ENCODE data around the gene C2orf81.

The C2orf81 gene

GRCh38 chr2:74374509-74375205 lies 46.8 kb downstream of the C2orf81 start:
- Histone ChIP-seq H4K20me1 (ENCODE audit: insufficient read depth, low read length) (no peaks in the 10 kb centered on the region), H3F3A (ENCODE audit: insufficient read depth, low read length) (no peaks in the 10 kb centered on the region), H3K36me3 (ENCODE audit: insufficient read depth, low read length) (peaks cover 29% of the 10 kb centered on the region), H2AFZ (ENCODE audit: low read length) (no peak overlapping the region), H3K79me2 (ENCODE audit: insufficient read depth, low read length) (no peaks in the 10 kb centered on the region), H3K4me2 (ENCODE audit: low read length) (no peak overlapping the region), H3K27me3 (ENCODE audit: insufficient read depth, low read length) (no peaks in the 10 kb centered on the region), H3K4me3 (ENCODE audit: low read depth, low read length, poor library complexity, severe bottlenecking) (no peak overlapping the region), H3K4me1 (ENCODE audit: insufficient read depth, low read length, severe bottlenecking) (peaks cover 7% of the 10 kb centered on the region), H3K9ac (ENCODE audit: low read length) (no peak overlapping the region), H3K9me2 (ENCODE audit: low read depth, low read length) (no peaks in the 10 kb centered on the region), H3K9me3 (ENCODE audit: low read length) (no peaks in the 10 kb centered on the region), H3K27ac (ENCODE audit: low read depth, low read length, poor library complexity, severe bottlenecking) (no peak overlapping the region)
- TF ChIP-seq EZH2 (IDR thresholded peaks at IDR 0.05; ENCODE audit: borderline replicate concordance, low read length) = no peak
- TF ChIP-seq, protein P1, sequence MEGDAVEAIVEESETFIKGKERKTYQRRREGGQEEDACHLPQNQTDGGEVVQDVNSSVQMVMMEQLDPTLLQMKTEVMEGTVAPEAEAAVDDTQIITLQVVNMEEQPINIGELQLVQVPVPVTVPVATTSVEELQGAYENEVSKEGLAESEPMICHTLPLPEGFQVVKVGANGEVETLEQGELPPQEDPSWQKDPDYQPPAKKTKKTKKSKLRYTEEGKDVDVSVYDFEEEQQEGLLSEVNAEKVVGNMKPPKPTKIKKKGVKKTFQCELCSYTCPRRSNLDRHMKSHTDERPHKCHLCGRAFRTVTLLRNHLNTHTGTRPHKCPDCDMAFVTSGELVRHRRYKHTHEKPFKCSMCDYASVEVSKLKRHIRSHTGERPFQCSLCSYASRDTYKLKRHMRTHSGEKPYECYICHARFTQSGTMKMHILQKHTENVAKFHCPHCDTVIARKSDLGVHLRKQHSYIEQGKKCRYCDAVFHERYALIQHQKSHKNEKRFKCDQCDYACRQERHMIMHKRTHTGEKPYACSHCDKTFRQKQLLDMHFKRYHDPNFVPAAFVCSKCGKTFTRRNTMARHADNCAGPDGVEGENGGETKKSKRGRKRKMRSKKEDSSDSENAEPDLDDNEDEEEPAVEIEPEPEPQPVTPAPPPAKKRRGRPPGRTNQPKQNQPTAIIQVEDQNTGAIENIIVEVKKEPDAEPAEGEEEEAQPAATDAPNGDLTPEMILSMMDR (IDR thresholded peaks at IDR 0.05; ENCODE audit: low read length) = no peak

DNA sequence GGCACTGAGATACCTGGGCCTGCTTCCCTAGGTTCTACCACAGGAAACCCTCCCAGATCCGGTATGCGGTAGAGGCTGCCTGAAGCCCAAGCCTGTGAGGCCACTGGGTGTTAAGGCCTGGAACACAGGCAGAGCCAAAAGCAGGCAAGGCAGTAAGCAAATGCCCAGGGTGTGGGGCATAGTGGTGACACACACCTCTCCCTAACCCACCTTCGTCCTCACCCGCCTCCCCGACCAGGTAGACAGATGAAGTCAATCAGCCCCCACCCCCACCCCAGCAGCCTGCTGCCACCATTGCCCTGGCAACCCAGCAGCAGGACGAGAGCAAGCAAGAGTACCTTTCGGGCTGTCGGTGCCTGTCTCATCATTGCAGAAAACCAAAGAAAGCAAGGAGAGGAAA lies 47.4 kb downstream of the C2orf81 start:
- Histone ChIP-seq H3K9ac (ENCODE audit: low read length) (no peak overlapping the region), H3K4me1 (ENCODE audit: insufficient read depth, low read length, severe bottlenecking) (peaks cover 6% of the 10 kb centered on the region), H3K36me3 (ENCODE audit: insufficient read depth, low read length) (peaks cover 33% of the 10 kb centered on the region), H3F3A (ENCODE audit: insufficient read depth, low read length) (no peaks in the 10 kb centered on the region), H4K20me1 (ENCODE audit: insufficient read depth, low read length) (no peaks in the 10 kb centered on the region), H3K27ac (ENCODE audit: low read depth, low read length, poor library complexity, severe bottlenecking) (no peak overlapping the region), H2AFZ (ENCODE audit: low read length) (no peak overlapping the region), H3K27me3 (ENCODE audit: insufficient read depth, low read length) (no peaks in the 10 kb centered on the region), H3K4me3 (ENCODE audit: low read depth, low read length, poor library complexity, severe bottlenecking) (no peak overlapping the region), H3K9me2 (ENCODE audit: low read depth, low read length) (no peaks in the 10 kb centered on the region), H3K79me2 (ENCODE audit: insufficient read depth, low read length) (no peaks in the 10 kb centered on the region), H3K4me2 (ENCODE audit: low read length) (no peak overlapping the region), H3K9me3 (ENCODE audit: low read length) (no peaks in the 10 kb centered on the region)
- TF ChIP-seq, protein P1 (IDR thresholded peaks at IDR 0.05; ENCODE audit: low read length) = no peak
- TF ChIP-seq EZH2 (IDR thresholded peaks at IDR 0.05; ENCODE audit: borderline replicate concordance, low read length) = no peak

- Histone ChIP-seq H3K36me3 (ENCODE audit: insufficient read depth, low read length) (peaks cover 40% of the 10 kb centered on the region), H2AFZ (ENCODE audit: low read length) (no peak overlapping the region), H3K4me1 (ENCODE audit: insufficient read depth, low read length, severe bottlenecking) (peaks cover 6% of the 10 kb centered on the region), H3K9ac (ENCODE audit: low read length) (no peak overlapping the region), H3K9me2 (ENCODE audit: low read depth, low read length) (no peaks in the 10 kb centered on the region), H3K27ac (ENCODE audit: low read depth, low read length, poor library complexity, severe bottlenecking) (no peak overlapping the region), H3K27me3 (ENCODE audit: insufficient read depth, low read length) (no peaks in the 10 kb centered on the region), H3K9me3 (ENCODE audit: low read length) (no peaks in the 10 kb centered on the region), H3K4me2 (ENCODE audit: low read length) (no peak overlapping the region), H4K20me1 (ENCODE audit: insufficient read depth, low read length) (no peaks in the 10 kb centered on the region), H3K4me3 (ENCODE audit: low read depth, low read length, poor library complexity, severe bottlenecking) (no peak overlapping the region), H3K79me2 (ENCODE audit: insufficient read depth, low read length) (no peaks in the 10 kb centered on the region), H3F3A (ENCODE audit: insufficient read depth, low read length) (no peaks in the 10 kb centered on the region)
- TF ChIP-seq, protein P1 (IDR thresholded peaks at IDR 0.05; ENCODE audit: low read length) = no peak
- TF ChIP-seq EZH2 (IDR thresholded peaks at IDR 0.05; ENCODE audit: borderline replicate concordance, low read length) = no peak
These were observed 48.2 kb downstream of the C2orf81 start for GRCh38 chr2:74373221-74373676.
